ENCODE measurements around the gene MPV17L2. TPM values are rescaled to one million over a fixed set of nuclear protein-coding genes. Genes with fewer than 3 reads are reported as not detected.

The MPV17L2 gene
- total and polyA plus RNA-seq, 7 experiments from 2014 or later, result 4.8 to 15.5 (median 7.0) TPM

- H3K36me3 Mint-ChIP-seq, result peaks cover 0 to 4% (median 0%) of the 10 kb centered on the region in 5 donors
- H3K9me3 Mint-ChIP-seq, result peaks cover 0 to 4% (median 0%) of the 10 kb centered on the region in 11 donors
- Histone ChIP-seq H3K36me3 (ENCODE audit: control insufficient read depth in 2 of 3, insufficient read depth in 3 of 3, low read length in 3 of 3) (peaks cover 0 to 10% (median 5%) of the 10 kb centered on the region in 3 experiments), H3K27ac (ENCODE audit: low read depth, low read length) (peak overlapping the region; percentile 72), H3K4me3 (ENCODE audit: low read length) (peak overlapping the region; percentile 73), H3K27me3 (ENCODE audit: control insufficient read depth in 2 of 2, insufficient read depth in 2 of 2, low read length in 2 of 2) (no peaks in the 10 kb centered on the region), H3K9me3 (ENCODE audit: control insufficient read depth in 2 of 3, low read length in 3 of 3) (no peaks in the 10 kb centered on the region), H3K4me1 (ENCODE audit: control insufficient read depth in 2 of 2, insufficient read depth in 2 of 2, low read length in 2 of 2) (peaks cover 9 to 12% of the 10 kb centered on the region in 2 donors)
- no peak for DNase-seq
- POLR2A ChIA-PET, result interaction anchor here (0.6 to 3.8 kb wide), 13 partner anchors 12 to 190 kb away, joined by 3 to 50 read pairs (median 4); partner anchors contain the start of genes ARRDC2, IFI30, JUND and RAB3A
- peak overlapping the region; percentile 80 to 99 (median 93) for H3K27ac Mint-ChIP-seq
- H3K4me3 Mint-ChIP-seq, result peak overlapping the region; percentile 88 to 99 (median 92)
- intact Hi-C loops (cut with micrococcal nuclease), result loop anchor here (1.0 to 2.0 kb wide), 12 partner anchors 13 to 219 kb away; partner anchors contain the start of genes RAB3A (in 2 of the 2), IFI30 (in 1 of the 2) and PIK3R2 (in 1 of the 2)
- no peak for ATAC-seq
- CTCF ChIA-PET, result interaction anchor here (0.6 to 3.9 kb wide), 13 partner anchors 16 to 632 kb away, joined by 3 to 38 read pairs (median 4); no protein-coding TSS in a partner anchor
- peaks cover 11 to 29% (median 21%) of the 10 kb centered on the region in 7 donors for H3K4me1 Mint-ChIP-seq
- H3K27me3 Mint-ChIP-seq, result peaks cover 0 to 4% (median 0%) of the 10 kb centered on the region in 5 donors
Measured at GRCh38 chr19:18191640-18192062, 1.4 kb upstream of the MPV17L2 start.

GRCh38 chr19:18193388-18194180, 566 bp downstream of the MPV17L2 start:
- intact Hi-C loops (cut with micrococcal nuclease), result loop anchor here (1.0 to 2.0 kb wide), 5 partner anchors 31 to 364 kb away; partner anchors contain the start of genes KXD1 (in 1 of the 2), LSM4 (in 1 of the 2) and PIK3R2 (in 1 of the 2)
- peaks cover 0 to 4% (median 0%) of the 10 kb centered on the region in 5 donors for H3K27me3 Mint-ChIP-seq
- CTCF ChIA-PET, result interaction anchor here (0.6 to 3.9 kb wide), 3 partner anchors 30 to 339 kb away, joined by 3 to 38 read pairs (median 3); no protein-coding TSS in a partner anchor
- Histone ChIP-seq H3K4me1 (ENCODE audit: control insufficient read depth in 2 of 2, insufficient read depth in 2 of 2, low read length in 2 of 2) (peaks cover 9 to 12% of the 10 kb centered on the region in 2 donors), H3K9me3 (ENCODE audit: control insufficient read depth in 2 of 3, low read length in 3 of 3) (no peaks in the 10 kb centered on the region), H3K36me3 (ENCODE audit: control insufficient read depth in 2 of 3, insufficient read depth in 3 of 3, low read length in 3 of 3) (peaks cover 0 to 25% (median 11%) of the 10 kb centered on the region in 3 experiments), H3K27ac (ENCODE audit: low read depth, low read length) (peak overlapping the region; percentile 76), H3K27me3 (ENCODE audit: control insufficient read depth in 2 of 2, insufficient read depth in 2 of 2, low read length in 2 of 2) (no peaks in the 10 kb centered on the region), H3K4me3 (ENCODE audit: low read length) (peak overlapping the region; percentile 78)
- peaks cover 11 to 29% (median 26%) of the 10 kb centered on the region in 7 donors for H3K4me1 Mint-ChIP-seq
- ATAC-seq (no peak), DNase-seq (no peak)
- peak overlapping the region; percentile 80 to 99 (median 93) for H3K27ac Mint-ChIP-seq
- H3K9me3 Mint-ChIP-seq, result peaks cover 0 to 4% (median 0%) of the 10 kb centered on the region in 11 donors
- peak overlapping the region; percentile 88 to 99 (median 92) for H3K4me3 Mint-ChIP-seq
- peaks cover 0 to 12% (median 7%) of the 10 kb centered on the region in 5 donors for H3K36me3 Mint-ChIP-seq
- POLR2A ChIA-PET, result interaction anchor here (0.5 to 3.8 kb wide), 14 partner anchors 10 to 207 kb away, joined by 3 to 50 read pairs (median 3); partner anchors contain the start of genes IFI30, JUND and RAB3A

- no peak for ATAC-seq
- Mint-ChIP-seq H3K9me3 (peaks cover 0 to 4% (median 0%) of the 10 kb centered on the region in 11 donors), H3K36me3 (peaks cover 0 to 15% (median 8%) of the 10 kb centered on the region in 5 donors), H3K4me3 (peak overlapping the region; percentile 88 to 99 (median 92)), H3K4me1 (peaks cover 11 to 29% (median 26%) of the 10 kb centered on the region in 7 donors), H3K27ac (peak overlapping the region in 8 of 9 donors; percentile 21 to 98 (median 64)), H3K27me3 (peaks cover 0 to 4% (median 0%) of the 10 kb centered on the region in 5 donors)
- peak overlapping the region; percentile 78 for H3K4me3 ChIP-seq (ENCODE audit: low read length)
- ChIA-PET CTCF (interaction anchor here (3.9 kb wide), 1 partner anchor 57 kb away, joined by 38 read pairs; no protein-coding TSS in a partner anchor), POLR2A (interaction anchor here (0.6 to 3.8 kb wide), 5 partner anchors 10 to 183 kb away, joined by 3 to 50 read pairs (median 4); partner anchors contain the start of genes JUND and RAB3A)
- peaks cover 9 to 12% of the 10 kb centered on the region in 2 donors for H3K4me1 ChIP-seq (ENCODE audit: control insufficient read depth in 2 of 2, insufficient read depth in 2 of 2, low read length in 2 of 2)
- no peaks in the 10 kb centered on the region for H3K27me3 ChIP-seq (ENCODE audit: control insufficient read depth in 2 of 2, insufficient read depth in 2 of 2, low read length in 2 of 2)
- DNase-seq, result no peak
- intact Hi-C loops (cut with micrococcal nuclease), result no loop called here
- peaks cover 0 to 30% (median 11%) of the 10 kb centered on the region in 3 experiments for H3K36me3 ChIP-seq (ENCODE audit: control insufficient read depth in 2 of 3, insufficient read depth in 3 of 3, low read length in 3 of 3)
- no peaks in the 10 kb centered on the region for H3K9me3 ChIP-seq (ENCODE audit: control insufficient read depth in 2 of 3, low read length in 3 of 3)
- H3K27ac ChIP-seq (ENCODE audit: low read depth, low read length), result peak overlapping the region; percentile 76
Measured at GRCh38 chr19:18194181-18194530, 1.1 kb downstream of the MPV17L2 start.

GRCh38 chr19:18194554-18195238, 1.7 kb downstream of the MPV17L2 start:
- POLR2A ChIA-PET, result interaction anchor here (1.1 to 3.8 kb wide), 3 partner anchors 86 to 134 kb away, joined by 3 to 36 read pairs (median 6); partner anchors contain the start of gene JUND
- CTCF ChIA-PET, result interaction anchor here (0.6 kb wide), 2 partner anchors 20 to 69 kb away, joined by 3 read pairs; no protein-coding TSS in a partner anchor
- H3K27me3 Mint-ChIP-seq, result peaks cover 0 to 4% (median 0%) of the 10 kb centered on the region in 5 donors
- H3K9me3 Mint-ChIP-seq, result peaks cover 0 to 4% (median 0%) of the 10 kb centered on the region in 11 donors
- Histone ChIP-seq H3K27me3 (ENCODE audit: control insufficient read depth in 2 of 2, insufficient read depth in 2 of 2, low read length in 2 of 2) (no peaks in the 10 kb centered on the region), H3K27ac (ENCODE audit: low read depth, low read length) (peak overlapping the region; percentile 76), H3K4me3 (ENCODE audit: low read length) (peak overlapping the region; percentile 78), H3K4me1 (ENCODE audit: control insufficient read depth in 2 of 2, insufficient read depth in 2 of 2, low read length in 2 of 2) (peaks cover 9 to 12% of the 10 kb centered on the region in 2 donors), H3K9me3 (ENCODE audit: control insufficient read depth in 2 of 3, low read length in 3 of 3) (no peaks in the 10 kb centered on the region), H3K36me3 (ENCODE audit: control insufficient read depth in 2 of 3, insufficient read depth in 3 of 3, low read length in 3 of 3) (peaks cover 0 to 36% (median 11%) of the 10 kb centered on the region in 3 experiments)
- H3K36me3 Mint-ChIP-seq, result peaks cover 0 to 15% (median 8%) of the 10 kb centered on the region in 5 donors
- no peak for ATAC-seq
- peak in 7 of 9 donors; percentile 19 to 52 (median 36) for DNase-seq
- intact Hi-C loops (cut with micrococcal nuclease), result no loop called here
- peak overlapping the region; percentile 88 to 99 (median 92) for H3K4me3 Mint-ChIP-seq
- H3K27ac Mint-ChIP-seq, result peak overlapping the region in 7 of 9 donors; percentile 48 to 98 (median 73)
- peaks cover 11 to 29% (median 26%) of the 10 kb centered on the region in 7 donors for H3K4me1 Mint-ChIP-seq

- POLR2A ChIA-PET, result no interaction called here
- H3K4me3 Mint-ChIP-seq, result peak overlapping the region in 3 of 10 donors; percentile 41 to 68 (median 45)
- peaks cover 0 to 4% (median 0%) of the 10 kb centered on the region in 11 donors for H3K9me3 Mint-ChIP-seq
- peaks cover 0 to 40% (median 11%) of the 10 kb centered on the region in 3 experiments for H3K36me3 ChIP-seq (ENCODE audit: control insufficient read depth in 2 of 3, insufficient read depth in 3 of 3, low read length in 3 of 3)
- H3K27ac ChIP-seq (ENCODE audit: low read depth, low read length), result no peak overlapping the region
- H3K27ac Mint-ChIP-seq, result peak overlapping the region in 3 of 9 donors; percentile 24 to 62 (median 43)
- DNase-seq, result no peak
- no peak for ATAC-seq
- no peaks in the 10 kb centered on the region for H3K27me3 ChIP-seq (ENCODE audit: control insufficient read depth in 2 of 2, insufficient read depth in 2 of 2, low read length in 2 of 2)
- H3K4me3 ChIP-seq (ENCODE audit: low read length), result no peak overlapping the region
- H3K4me1 Mint-ChIP-seq, result peaks cover 12 to 30% (median 27%) of the 10 kb centered on the region in 7 donors
- H3K9me3 ChIP-seq (ENCODE audit: control insufficient read depth in 2 of 3, low read length in 3 of 3), result no peaks in the 10 kb centered on the region
- intact Hi-C loops (cut with micrococcal nuclease), result no loop called here
- CTCF ChIA-PET, result no interaction called here
- peaks cover 0 to 20% (median 8%) of the 10 kb centered on the region in 5 donors for H3K36me3 Mint-ChIP-seq
- H3K4me1 ChIP-seq (ENCODE audit: control insufficient read depth in 2 of 2, insufficient read depth in 2 of 2, low read length in 2 of 2), result peaks cover 9 to 12% of the 10 kb centered on the region in 2 donors
- peaks cover 0 to 4% (median 0%) of the 10 kb centered on the region in 5 donors for H3K27me3 Mint-ChIP-seq
Measured at GRCh38 chr19:18196511-18196845, 3.5 kb downstream of the MPV17L2 start.
